GM12892 (cell line): Measurements from ENCODE around the gene THBD.

Experiments
- POLR2A ChIP-seq: IDR thresholded peaks from 2 replicates; pipeline ENCODE4 v1.6.1; 2011; ENCODE audit warnings: low read depth, low read length, control low read depth
- POLR2AphosphoS5 ChIP-seq: IDR thresholded peaks from 2 replicates; pipeline ENCODE4 v1.6.1; 2011; ENCODE audit warnings: low read depth, low read length, control low read depth
- TAF1 ChIP-seq: IDR thresholded peaks from 2 replicates; pipeline ENCODE4 v1.6.1; 2011; ENCODE audit warnings: low read depth, mild to moderate bottlenecking, control low read depth, low read length, borderline replicate concordance

GRCh38 chr20:23028392-23028791 is 21.1 kb downstream of the THBD start:
- TF ChIP-seq POLR2A (no peak), POLR2AphosphoS5 (no peak), TAF1 (no peak)
